HG03159 (cell line): Measurements from ENCODE around the gene SLC9A9.

Source experiments
- ATAC-seq: cut with Tn5 transposase; IDR thresholded peaks from one replicate; pipeline ENCODE4 v1.9.1; 2021; ENCODE audit warnings: mild to moderate bottlenecking, moderate library complexity; ENCODE audit not compliant: unreplicated experiment

The SLC9A9 gene

DNA sequence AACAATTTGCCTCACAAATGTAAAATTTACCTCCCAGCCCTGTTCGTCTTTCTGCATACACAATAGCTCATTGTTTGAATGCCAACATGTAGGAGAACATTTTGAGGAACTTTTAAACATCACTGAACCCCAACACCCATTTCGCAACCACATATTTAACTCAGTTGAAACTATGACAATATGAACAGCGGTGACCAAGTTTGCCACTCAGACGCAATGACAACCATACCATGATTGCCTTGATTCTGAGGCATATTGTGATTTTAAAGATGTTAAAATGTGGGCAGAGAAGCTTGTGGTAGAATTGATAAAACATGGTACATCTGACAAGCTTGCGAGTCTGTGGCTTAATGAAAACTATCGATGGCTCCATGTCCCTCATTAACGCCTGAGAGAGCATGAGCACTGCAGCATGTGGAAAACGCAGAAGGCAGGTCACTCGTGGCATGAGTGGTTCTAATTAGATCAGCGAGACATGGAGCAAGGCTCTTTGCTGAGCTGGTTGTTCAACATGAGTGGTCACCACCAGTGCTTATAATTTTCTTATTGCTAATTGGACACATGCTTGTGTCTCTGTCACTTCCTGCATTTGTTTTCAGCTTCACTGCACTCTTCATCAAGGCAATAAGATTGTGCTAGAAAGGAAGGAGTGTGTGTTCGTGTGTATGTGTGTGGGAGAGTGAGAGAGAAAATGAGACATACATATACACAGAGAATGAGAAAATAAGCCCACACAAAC lies 611.9 kb downstream of the SLC9A9 start:
- ATAC-seq, result no peak

DNA sequence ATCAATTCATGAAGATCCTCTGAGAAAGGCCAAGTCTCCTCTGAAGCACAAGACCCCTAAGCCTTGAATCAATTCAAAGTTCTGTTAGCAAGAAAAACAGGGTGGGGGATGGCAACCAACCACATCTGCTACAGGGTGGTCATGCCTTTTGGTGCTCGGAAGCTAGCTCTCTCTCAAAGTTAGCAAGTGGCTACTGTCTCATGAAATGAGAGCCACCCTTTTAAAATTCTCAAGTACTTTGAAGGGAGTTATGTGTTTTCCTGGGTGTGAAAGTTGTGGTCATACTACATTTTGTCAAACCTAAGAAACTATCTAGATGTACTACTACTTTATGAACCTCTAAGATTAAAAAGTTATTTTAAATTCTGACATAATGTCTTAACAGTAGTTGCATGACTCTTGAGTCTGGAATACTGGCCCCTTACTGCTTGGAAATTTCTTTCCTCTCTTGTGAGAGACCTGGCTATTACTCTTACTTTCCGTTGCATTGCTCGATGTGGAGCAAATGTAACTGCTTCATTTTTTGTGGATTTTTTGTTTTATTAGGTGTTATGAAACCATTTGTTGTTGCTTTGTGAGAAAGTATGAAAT lies 612.6 kb downstream of the SLC9A9 start:
- no peak for ATAC-seq

DNA sequence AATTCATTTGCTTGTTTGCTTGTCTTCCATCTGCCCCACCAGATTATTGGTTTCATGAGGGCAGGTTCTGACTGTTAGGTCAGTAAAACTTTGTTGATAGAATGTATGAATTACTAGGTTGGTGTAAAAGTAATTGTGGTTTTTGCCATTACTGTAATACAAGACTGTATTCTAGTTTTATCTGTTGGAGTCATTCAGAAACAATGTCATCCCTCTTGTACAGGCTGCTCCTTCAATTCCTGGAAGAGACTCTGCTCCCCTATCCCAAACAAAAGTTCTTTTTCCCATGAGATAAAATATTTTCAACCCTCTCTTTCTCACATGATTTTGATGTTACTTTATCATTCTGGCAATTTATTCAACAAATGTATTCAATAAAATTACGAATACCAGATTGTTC lies 613.7 kb downstream of the SLC9A9 start:
- ATAC-seq, result no peak

DNA sequence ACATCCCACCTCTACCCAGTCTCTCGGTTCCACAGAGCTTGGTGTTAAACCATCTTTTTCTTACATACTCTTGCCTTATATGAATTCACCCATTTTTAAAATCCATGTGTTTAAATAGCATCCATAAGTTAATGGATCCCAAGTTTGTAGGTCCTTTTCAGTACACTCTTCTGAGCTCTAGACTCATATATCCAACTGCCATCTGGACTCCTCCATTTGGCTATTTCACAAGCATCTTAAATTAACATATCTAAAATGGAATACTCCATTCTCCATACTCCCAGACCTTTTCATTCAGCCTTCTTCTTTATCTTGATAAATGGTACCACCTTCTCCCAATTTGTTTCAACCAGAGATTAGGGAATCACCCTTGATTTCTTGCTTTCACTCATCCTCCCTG lies 615.3 kb downstream of the SLC9A9 start:
- ATAC-seq, result no peak

DNA sequence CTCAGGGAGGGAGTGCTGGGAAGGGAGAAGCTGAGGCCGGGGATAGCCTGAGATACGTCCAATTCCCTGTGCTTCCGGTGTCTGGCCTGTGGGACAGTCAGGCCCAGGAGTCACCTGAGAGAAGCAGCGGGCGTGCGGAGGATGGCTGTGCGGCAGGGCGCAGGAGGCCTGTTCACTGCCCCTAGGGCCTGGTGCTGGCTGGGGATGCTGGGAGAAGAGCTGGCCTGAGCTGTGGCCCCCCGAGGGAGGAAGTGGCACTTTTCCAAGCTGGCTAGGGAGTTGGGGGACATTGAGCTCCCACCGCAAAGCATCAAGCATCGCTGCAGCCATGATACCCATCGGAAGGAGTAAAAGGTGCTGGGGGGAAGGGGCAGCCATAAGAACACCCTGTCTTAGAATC lies 619.9 kb downstream of the SLC9A9 start:
- ATAC-seq, result no peak

DNA sequence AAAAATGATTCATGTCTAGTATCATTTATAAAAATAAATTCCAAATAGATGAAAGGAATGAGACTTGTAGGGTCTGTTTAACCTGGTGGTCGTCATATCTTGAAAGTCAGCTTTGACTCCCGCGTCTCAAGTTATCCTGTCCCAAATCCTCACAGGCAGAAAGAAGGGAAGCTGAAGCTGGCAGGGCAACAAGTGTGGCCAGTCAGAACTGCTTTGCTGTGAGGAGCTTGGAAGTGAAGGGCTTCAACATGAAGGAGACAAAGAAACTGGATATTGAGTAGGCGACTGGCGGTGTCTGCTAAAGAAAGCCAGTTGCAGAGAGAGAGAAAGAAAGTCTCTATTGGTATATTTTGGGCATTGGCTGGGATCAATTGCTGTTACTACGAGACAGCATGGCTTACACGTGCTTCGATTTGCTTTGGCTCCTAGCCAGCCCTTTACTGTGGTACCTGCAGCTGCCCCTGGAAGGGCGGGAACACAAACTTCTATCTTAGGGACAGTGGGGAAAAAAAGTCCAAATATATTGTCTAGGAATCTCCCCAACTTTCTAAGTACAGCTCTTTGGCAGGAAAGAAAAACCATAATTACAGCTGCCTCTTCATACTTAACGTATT lies 621.5 kb downstream of the SLC9A9 start:
- ATAC-seq, result no peak

DNA sequence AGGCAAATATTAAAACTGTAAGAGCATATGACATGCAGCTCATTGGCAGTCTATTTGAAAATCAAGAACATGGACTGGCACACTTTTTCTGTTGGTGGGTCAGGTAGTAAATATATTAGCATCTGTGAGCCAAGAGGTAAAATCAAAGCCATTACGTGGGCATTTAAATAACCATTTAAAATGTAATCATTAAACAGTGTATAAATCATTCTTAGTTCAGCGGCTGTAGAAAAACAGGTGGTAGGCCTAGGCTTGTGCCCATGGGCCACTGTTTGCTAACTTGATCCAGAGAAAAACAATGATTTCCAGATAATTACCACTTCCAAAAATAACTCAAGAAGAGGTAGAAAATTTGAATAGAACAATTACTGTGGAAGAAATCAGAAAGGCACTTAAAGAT lies 623.6 kb downstream of the SLC9A9 start:
- ATAC-seq, result no peak

DNA sequence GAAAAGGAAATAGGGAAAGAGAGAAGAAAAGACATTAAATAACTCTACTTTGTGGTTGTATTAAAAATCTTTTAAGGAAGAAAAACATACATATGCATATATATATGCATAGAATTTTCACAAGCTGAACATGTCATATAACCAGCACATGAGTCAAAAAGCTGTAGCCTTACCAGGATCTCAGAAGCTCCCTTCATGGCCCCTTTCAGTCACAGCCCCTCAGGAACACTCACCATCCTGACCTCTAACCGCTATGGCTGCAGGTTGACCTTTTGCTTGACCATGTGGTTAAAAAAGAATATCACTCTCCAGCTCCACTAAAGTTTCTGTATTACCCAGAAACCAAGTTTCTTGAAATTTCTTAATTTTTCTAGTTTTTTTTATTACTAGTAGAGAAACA lies 625.3 kb downstream of the SLC9A9 start:
- ATAC-seq, result no peak

DNA sequence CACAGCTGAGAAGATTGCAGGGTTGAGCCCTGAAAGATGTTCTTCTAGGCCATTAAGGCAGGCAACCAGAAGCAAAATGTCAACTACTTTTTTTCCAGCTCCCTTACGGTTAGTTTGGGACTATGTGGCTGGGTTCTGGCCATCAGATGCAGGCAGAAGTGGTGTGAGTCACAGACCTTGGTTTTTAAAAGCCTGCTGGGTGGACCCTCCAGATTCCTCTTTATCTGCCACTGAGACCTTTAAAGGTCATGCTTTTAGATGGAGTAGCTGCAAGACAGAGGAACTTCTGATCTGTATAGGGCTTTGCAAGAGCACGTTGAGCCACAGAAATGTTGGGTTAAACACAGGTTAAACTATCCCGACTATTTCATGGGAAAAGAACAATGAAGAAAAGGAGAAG lies 625.8 kb downstream of the SLC9A9 start:
- ATAC-seq, result no peak

DNA sequence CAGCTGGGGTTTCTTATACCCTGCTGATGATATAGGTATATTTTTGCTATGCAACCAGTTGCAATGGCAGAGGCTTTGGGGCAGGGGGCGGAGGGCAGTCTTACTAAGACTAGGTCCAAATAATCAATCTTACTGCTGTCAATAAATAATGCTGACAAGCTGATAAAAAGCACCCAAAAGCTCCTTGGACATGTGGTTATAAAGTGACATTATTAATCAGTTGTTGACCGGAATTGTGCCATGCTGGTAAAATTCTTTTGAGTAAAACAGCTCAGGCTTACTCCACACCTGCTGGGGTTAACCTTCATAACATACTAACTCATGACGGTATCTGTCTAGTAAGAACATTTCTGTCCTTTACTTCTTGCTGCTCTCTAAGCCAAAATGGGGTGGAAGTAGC lies 626.8 kb downstream of the SLC9A9 start:
- ATAC-seq, result no peak

DNA sequence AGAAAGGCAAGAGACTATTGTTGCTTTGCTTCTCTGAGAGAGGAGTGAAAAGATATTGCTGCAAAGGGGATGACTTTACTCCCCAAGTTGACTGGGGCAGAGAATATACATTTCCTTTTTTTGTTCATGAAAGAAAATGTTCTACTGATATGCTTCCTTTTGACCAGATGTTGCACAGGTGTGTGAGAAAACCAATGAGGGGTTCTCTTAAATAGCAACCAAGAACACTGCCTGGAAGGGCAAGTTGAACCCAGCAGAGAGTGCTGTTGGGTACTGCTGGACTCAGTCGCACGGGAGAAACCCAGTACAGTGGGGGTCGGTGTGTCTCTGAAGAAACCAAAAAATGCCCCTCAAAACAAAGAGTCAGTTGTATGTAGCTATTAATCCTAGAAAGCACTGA lies 627.5 kb downstream of the SLC9A9 start:
- no peak for ATAC-seq

DNA sequence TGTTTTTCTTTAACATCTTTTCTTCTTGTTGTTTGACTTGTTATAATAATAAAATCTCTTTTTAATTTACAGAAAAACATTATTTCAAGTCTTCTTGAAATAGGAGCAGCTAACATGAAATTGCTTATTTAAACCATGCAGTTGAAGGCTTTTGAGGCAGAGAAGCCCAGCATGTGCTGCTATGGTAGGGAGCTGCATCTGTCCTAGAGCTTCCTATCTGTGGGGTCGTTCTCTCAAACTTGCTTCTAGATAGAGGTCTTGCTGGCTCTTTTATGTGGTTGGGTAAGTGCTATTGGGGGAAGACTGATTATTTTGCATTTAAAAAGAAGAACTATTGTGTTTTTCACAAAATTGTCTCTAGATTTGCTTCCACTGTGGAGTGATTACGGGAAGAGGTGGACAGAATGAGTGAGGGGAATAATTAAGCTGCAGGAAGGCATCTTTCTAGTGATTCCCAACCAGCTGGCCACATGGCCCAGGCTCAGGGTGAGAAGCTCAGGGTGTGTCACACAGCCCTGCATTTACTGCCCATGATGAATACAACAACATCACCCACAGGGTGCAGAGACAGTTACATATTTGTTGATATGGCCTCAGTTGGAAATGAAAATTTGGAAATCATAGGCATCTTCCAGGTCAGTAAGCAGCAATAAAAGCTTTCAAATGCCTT lies 630.0 kb downstream of the SLC9A9 start:
- no peak for ATAC-seq

DNA sequence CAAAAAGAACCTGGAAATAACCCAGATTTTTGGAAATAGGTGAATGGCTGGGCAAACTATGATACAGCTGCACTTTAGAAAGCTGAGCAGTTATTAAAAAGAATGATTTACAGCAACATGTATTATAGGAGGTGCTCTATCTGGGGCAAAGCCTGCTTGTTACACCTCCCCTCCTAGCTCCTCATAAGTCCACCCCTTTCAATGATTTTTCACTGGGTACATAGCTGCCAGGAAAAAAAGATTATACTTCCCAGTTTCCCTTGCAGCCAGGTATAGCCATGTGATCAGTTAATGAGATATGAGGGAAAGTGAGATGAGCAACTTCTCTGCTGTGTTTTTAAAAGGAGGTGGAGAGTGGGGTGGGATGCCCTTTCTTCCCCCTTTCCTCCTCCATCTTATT lies 631.0 kb downstream of the SLC9A9 start:
- no peak for ATAC-seq

DNA sequence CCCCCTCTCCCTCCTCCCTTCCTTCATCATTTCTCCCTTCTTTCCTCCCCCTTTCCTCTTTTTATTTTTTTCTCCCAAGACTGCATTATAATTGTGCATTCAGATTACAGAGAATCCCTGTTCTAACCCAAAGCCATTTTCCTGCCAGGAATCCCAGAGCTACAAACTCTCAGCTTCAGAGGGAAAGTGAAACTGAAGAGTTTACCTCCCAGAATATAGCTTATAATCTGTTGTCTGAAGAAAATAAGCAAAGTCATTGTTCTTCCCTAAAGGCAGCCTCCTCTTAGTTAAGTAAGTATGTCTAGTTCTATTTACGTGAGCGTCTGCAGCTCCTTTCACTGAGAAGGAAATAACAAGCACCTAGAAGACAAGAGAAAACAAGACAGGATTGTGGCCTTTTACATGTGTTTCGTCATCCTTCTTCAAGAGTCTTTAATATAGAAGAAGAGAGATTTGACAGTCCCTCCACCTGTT lies 631.5 kb downstream of the SLC9A9 start:
- no peak for ATAC-seq
